ENCODE data around the gene SEMA5A.
"Not testable (repeated sequence)": the region's sequence is repeated elsewhere in the genome, so short reads cannot be mapped to it uniquely, and the experiment has no call there.

SEMA5A gene

DNA sequence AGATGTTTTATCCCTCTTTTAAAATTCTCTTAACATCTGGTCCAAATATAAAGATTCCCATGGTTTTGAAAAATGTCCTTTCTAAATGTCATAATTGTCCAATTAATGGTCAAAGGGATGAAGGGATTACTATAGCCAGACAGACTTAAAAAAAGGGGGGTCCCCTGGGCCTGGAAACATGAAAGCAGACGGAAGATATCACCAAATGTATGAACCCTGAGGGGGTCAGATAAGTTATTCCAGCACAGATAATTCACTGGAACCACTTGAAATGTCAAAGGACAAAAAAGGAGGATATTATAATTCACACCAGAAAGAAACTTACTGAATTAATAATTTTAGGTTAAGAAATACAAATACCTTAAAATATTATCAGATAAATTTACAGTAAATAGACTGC lies 155.8 kb downstream of the SEMA5A start:
- DNase-seq = no peak

DNA sequence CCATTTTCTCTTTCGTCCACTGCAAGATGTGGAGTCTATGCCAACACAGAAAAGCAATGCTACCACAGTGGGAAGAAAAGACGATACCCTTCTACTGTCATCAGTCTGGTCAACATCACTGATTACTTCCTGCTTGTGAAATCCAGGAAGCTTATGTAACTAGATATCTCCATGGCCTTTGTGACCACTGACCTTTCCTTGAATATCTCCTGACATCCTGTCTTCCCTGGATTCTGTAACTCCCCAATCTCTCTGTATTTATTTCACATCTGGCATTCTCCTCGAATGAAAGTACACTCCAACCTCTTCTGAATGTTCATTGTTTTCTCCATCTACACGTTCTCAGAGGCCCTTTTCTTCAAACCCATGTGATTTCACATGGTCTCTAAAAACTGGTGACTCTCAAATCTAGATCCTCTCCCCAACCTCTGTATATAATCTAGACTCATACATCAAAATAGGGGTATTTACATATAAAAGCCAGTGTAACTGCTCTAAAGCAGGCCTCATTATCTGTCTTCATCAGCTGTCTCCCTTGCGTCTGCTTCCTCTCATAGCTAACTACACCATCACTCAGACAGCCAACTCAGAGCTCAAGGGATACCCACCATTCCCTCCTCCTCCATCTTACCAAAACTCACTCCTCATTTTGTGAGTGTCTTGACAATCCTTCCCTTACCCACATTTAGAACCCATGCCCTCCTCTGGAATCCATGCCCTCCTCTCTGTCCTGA lies 156.8 kb downstream of the SEMA5A start:
- no peak for DNase-seq

DNA sequence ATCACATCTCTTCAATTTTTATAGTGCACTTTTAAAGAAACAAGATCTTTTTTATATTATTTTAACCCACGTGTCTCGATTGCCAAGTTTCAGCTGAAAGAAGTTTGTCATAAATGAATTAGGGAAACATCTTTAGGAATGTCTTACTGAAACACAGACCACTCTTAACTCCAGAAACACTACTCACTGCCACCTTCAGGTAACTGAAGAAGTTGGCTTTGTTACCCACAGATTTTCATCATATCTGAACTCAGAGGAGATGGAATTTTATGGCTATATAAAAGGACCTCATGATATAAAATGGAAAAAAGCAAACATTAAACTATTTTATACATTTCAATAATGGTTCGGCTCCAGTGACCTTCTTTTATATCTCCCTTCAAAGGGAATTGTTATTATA lies 158.0 kb downstream of the SEMA5A start:
- DNase-seq = no peak

DNA sequence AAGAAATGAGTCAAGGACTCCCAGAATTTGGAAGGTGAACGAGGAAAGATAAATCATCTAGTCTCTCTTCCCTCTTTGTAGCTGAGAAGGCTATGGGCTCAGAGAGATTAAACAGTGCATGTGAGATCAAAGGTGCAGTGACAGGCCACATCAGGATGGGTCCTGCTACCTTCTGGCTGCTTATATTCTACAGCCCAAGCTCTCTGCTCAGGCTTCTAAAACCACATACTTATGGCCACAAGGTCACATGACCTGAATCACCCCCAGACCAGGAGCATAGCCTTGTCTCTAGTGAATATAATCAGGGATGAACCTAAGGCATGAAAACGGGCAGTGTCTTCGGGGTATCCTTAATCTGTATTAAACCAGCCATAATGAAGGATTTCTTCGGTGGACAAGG lies 158.9 kb downstream of the SEMA5A start:
- no peak for DNase-seq

DNA sequence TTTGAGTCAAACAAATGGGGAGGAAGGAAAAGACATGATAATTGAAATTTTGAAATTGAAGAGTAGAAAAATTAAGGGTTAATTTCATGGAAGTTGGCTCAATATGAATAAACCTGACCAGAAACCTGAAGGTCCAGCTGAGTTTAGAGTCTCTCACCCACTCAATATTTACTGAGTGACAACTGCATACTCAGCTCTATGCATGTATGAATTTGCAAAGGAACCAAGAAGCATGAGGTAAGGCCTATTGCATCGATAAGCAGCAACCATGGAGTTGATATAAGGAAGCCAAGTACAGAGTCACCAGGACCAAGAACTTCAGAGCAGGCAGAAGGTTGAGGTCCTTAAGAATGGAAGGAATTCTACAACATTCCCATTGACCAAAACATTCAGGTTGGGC lies 163.4 kb downstream of the SEMA5A start:
- no peak for DNase-seq

DNA sequence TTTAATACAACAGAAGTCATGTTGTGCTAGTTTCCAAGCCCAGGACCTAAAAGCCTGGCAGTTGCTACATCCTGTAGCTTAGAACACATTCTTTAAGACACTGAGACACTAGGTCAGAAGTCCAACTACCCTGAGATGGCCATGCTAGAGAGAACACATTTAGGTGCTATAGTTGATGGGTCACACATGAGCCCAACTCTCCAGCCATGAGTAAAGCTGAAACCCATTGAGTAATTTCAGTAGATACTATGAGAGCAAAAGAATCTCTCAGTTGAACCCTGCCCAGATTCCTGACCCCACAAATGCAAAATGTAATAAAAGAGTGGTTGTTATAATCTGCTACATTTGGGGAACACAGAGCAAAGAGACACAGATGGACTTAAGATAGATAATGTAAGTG lies 164.4 kb downstream of the SEMA5A start:
- DNase-seq = no peak

DNA sequence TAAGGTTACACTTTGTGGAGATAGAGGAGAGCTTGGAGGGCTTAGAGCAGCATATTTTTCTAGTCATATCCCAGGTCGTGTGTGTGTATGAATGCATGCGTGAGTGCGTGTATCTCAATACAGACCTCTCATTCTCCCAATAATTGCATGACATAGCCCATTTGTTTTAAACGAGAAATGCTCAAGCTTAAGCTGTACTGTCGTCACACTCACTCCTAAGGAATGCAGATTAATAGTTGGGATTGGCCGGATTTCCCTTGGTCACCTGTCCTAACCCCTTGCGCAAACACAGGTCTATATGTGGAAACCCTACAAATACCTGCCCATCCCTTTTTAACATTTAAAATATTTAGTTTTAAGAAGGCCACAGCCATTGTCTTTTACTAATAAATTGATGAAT lies 165.8 kb downstream of the SEMA5A start:
- DNase-seq = no peak

DNA sequence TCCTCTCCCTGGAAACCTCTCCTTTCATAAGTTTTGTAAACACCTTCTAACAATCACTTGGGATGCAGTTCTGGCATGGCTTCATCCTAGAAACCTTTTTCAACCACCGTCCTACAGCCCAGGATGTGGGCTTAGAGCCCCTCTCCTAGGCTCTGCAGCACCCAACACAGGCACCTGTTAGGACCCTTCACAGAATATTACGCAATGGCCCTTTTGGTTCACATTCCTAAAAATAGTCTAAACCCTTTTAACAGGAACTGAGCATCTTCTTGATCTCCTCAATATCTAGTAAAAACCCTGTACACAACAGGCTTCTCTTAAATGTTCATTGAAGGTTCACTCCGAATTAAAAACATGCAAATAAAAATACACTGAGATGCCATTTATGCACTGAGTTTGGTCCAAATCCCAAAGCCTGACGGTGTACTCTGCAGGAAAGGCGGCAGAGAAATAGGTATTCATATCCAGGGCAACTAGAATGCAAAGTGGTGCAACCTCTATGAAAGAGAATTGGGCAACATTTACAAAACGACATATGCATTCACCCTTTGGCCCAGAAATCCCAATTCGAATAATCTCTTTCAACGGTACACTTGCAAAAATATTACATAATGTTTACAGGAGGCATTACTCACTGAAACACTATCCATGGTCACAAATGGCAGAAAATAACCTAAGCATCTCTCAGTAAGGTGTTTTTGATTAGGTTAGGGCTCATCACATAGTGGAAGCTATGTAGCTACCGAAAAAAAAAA lies 169.3 kb downstream of the SEMA5A start:
- no peak for DNase-seq

DNA sequence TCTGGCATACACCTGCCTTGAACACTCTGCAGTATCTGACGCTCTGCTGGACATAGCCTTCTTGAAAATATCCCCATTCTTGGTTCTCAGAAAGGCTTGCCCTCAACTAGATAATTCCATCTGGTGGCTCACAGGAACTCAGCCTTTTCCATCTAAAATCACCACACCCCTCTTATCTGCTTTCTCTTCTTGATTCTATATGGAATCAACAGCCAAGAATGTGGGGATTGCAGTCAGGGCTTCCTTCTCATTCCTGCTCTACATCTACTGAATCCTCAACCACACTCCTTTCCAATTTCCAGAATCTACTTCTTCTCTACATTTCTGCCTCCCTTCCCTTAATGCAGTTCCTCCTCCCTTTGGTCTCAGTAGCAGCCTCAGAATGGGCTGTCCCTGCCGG lies 170.1 kb downstream of the SEMA5A start:
- no peak for DNase-seq

DNA sequence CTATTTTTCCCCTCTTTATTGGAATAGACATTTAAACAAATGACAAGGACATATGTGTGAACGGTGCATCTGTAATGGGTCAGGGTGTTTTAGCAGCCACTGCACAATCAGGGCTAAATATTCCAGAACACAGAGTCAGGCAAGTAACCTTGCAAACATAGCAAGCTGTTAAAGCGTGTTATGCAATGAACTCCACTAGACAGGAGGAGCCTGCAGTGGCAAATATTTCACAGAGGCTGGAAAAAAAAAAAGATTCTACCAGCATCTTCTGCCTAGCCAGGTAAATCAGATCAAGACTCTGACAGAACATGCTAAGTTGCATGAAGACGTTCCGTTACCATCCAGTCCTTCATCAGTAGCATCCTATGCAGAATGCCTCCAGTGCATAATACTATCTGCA lies 171.8 kb downstream of the SEMA5A start:
- DNase-seq = no peak

DNA sequence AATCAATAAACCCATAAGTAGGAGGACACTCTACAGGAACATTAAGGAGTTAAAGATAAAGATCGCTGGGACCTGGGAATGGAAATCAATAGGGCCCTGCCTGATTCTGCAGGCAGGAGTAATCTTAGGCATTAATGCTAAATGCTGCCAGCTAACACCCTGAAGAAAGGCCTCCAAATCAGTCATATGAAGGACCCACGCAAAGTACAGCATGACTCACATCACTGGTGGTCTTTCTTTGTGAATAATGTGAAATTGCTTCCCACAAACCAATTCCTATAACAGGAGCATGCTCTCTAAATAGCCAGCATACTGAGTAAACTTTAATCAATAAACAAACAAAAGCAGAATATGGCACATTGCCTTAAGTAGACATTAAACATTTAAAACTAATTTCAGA lies 172.3 kb downstream of the SEMA5A start:
- no peak for DNase-seq

DNA sequence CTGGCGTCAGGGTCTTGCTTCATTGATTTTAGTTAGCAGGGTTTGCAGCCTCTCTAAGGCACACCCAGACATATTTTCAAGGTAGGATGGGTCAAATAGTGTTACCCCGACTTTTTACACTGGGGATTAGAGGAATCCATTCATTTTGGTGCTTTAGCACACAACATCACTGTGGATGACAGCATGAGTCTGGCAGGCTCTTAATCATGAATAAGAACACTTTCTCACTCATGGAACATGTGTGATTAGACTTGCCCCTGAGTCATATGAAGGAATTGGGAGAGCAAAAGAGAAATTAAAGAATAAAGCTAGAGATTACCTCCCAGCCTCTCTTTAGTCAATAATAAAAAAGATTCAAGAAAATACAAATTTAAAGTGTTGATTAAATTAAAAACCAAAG lies 175.6 kb downstream of the SEMA5A start:
- DNase-seq = no peak

DNA sequence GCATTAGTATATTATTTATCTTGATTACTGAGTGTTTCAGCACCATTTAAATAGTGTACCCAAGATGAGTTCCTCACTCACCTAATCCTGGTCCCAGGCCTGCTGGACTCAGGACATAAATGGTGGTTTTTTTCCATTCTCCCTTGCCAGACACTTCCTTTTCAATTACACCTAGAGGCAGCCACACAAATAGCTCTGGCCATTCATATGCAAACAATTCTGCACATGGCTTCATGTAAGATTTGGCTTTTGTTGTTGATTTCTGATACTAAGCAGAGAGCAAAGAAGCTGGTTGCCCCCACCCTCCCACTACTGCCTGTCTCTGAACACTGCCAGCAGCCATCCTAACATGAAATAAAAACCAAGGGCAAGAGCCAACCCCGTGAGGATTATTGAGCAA lies 180.4 kb downstream of the SEMA5A start:
- DNase-seq = no peak

DNA sequence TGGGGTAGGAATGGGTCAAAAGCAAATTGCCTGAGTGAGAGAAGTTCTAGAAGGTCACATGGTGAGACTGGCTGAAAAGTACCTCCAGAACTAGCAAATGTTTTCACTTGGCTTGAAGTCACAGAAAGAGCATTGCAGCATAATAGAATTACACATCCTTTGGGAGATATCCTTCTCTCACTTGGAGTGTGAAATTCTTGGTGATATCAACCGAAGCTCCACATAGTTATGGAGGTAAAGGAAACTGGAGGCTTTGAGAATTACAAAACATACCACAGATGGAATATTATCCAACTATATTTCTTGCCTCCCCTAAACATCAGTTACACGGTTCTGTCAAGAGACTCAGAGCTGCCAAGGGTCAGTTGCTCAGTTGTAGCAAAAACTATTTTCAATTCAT lies 182.4 kb downstream of the SEMA5A start:
- DNase-seq = no peak

DNA sequence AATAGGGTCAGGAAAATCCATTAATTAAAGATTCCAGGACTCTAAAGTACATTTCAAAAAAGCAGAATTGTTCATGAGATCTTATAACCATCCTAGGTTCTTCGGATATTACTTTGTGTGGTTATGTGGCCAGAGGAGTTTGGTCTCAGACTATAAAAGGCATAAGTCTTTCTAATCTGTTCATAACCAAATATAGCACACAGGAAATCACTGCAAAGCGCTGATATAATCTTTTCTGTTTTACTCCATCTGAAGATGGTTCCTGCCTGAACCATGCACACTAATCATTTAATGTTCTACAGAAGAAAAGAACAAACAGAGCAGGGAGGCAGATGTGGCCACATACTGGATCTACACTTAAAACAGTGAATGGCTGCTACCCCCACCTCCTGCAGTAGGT lies 182.8 kb downstream of the SEMA5A start:
- no peak for DNase-seq

DNA sequence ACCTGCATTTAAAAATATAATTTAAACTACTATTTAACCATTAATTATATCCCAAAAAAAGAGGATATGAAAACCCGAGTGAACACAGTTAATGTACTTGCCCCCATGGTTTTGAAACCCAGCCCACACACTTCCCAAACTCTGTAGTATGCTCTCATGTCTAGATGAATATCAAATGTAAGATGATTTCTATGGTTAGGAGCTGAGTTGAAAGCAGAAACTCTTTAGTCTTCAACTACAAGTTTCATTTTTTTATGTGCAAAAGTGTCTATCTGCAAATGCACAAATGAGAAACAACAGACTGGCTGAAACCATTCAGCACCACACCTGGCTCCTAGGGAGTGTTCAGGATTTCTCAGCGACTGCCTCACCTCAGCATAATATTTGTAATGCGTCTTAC lies 183.3 kb downstream of the SEMA5A start:
- DNase-seq = no peak

DNA sequence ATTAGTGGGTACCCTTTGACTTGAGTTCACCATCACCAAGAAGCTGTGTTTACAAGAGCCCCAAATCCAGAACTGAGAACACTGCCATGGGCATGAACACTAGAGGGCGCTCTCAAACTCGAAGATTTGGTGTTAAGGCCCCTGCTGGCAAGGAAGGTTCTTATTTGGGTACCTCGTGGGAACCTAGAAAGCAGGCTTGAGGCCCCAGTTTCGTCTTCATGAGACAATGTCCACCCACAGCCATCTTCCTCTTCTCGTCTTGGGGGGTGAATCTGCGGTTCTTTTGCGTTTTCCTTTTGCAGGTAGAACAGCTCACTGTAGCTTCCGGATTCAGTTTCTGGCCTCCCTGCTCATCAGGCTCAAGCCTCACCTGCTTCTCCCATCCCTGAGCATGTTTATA lies 184.0 kb downstream of the SEMA5A start:
- peak; percentile 12 for DNase-seq

DNA sequence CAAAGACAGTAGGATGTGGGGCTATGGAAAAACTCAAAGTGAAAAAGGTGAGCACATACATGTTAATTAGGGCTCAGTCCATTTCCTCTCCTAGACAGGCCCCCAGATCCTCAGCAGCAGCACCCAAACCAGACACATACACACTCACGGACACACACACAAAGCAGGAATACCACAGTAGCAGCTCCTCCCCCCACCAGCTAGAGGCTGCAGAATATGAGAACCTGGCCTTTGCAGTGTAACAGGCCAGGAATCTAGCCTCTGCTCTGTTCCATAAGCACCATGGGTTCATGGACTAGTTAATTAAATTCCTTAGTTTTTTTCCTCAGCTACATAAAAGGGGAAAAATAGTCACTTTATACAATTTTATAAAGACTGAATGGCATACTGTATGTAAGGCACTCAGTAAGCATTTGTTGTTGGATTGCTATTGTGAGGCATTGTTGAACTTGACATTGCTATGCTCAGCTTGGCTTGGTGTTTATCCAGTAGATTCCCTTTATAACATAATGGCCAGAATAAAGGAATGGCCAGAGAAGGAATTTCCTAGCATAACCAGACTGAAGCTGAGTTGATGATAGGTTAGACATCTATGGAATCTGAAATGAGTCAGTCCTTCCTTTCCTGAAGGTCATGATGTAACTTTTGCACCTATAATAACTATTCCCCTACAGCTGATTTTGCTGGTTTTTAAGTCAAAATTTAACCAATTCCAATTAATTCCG lies 186.8 kb downstream of the SEMA5A start:
- DNase-seq = no peak

DNA sequence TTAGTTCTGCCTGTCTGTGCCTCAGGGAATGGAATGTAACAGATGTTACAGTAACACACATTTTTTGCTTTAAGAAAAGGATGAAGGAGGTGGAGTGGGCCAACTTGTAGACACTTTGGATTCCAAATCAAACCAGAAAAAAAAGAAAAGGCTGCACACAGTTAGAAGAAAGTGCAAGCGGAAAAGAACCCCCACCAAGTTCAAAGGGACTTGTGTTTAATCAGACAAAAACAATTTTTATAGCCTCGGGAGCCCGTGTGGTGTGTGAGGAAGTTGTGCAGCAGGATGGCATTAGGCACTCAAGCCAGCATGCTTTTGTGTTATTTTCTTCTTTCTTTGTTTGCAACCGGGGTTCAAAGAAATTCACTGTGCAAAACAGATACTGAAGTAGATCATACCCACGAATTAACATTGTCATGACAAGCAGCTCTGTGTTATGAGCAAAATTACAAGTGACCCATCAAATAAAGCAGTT lies 189.5 kb downstream of the SEMA5A start:
- no peak for DNase-seq

DNA sequence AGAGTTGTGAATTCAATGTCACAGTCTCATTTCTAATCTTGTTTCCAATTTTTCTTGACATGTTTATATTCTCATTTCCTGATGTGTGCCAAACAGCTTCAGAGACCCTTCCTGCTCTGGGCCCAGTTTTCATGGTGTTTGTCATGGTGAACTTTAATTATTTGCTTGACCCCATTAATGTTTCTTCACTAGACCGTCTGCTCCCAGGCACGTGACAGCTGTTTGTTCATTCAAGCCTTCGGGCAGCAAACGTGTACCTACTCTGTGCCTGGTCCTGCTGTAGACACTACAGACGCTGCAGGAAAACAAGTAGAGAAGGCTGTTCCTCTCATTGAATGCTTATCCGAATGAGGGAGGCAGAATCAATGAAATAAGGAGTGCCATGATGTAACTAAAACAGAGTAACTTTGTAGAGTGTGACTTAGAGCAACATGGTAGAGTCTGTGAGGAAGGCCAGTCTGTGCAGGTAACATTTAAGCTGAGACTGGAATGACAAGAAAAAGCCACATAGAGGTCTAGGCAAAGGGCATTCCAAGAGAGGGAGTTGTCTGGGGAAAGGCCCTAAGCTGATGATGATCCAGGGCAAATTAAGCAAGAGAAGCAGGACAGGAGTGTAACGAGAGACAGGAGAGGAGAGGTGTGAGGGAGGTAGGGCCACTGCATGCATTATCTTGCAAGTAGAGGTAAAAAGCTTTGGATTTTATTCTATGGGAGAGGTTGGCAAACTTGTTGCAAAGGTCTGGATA lies 191.4 kb downstream of the SEMA5A start:
- no peak for DNase-seq

DNA sequence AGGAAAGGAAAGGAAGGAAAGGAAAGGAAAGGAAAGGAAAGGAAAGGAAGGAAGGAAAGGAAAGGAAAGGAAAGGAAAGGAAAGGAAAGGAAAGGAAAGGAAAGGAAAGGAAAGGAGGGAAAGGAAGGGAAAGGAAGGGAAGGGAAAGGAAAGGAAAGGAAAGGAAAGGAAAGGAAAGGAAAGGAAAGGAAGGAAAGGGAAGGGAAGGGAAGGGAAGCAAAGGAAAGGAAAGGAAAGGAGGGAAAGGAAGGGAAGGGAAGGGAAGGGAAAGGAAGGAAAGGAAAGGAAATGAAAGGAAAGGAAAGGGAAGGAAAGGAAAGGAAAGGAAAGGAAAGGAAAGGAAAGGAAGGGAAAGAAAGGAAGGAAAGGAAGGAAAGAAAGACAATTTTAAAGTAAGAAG lies 192.8 kb downstream of the SEMA5A start:
- not testable (repeated sequence) for DNase-seq

DNA sequence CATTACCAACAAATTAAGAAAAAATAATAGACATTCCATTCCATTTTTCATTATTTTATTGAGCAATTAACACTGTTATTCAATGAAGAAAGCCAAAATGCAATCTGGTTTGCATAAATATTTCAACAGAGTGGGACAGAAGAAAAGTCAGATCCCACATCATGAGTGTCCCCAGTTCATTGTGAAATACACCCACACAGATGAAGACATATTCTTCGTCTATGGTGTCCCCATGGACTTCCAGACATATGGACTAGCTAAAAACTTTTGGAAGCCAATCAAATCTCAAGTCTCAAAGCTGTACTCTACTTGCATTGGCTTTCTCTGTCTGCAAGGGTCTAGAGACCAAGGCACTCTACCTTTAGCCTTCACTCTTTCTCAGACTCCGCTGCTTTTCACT lies 194.3 kb downstream of the SEMA5A start:
- no peak for DNase-seq

DNA sequence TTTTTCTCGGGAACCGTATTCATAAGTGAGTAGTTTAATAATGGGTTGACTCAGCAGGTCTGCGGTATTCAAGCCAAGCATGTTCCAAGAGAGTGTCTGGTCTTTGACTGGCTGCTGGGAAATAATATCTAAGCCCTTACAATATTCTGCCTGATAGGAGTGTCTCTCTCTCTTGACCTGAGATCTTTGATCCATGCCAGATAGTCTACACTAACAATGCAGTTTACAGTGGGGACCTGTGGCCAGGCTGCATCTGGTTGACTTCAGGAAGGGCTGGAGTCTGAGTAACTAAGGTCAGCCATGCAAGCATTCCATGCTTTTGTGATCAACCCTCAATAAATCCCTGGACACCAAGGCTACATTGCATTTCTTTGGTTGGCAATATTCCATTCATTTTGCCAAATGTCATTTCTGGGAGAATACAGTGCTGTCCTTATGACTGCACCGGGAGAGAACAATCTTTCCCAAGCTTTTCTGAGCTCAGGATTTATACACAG lies 195.5 kb downstream of the SEMA5A start:
- DNase-seq = no peak

Data from activated effector memory CD4-positive, alpha-beta T cell treated with Interleukin-2 at 50 U/mL for 16 hours (primary cell).